Mucosa of gallbladder (tissue), 1 donor: ENCODE data around the gene ADNP2. TPM values are rescaled to one million over a fixed set of nuclear protein-coding genes. Genes with fewer than 3 reads are reported as not detected.

Source experiments
- DNase-seq: peaks from one replicate; pipeline ENCODE4 v3.0.0-alpha.2; 2020; ENCODE audit warnings: low spot score
- total RNA-seq: library from RNA; stranded (reverse); gene quantifications from one replicate; pipeline ENCODE4 v1.2.1, GENCODE V29; 2021
- donor health status: DM: no; HTN: no; CAD: no.

ADNP2 gene
- total RNA-seq, 1 donor from 2014 or later = 16.2 TPM

DNA sequence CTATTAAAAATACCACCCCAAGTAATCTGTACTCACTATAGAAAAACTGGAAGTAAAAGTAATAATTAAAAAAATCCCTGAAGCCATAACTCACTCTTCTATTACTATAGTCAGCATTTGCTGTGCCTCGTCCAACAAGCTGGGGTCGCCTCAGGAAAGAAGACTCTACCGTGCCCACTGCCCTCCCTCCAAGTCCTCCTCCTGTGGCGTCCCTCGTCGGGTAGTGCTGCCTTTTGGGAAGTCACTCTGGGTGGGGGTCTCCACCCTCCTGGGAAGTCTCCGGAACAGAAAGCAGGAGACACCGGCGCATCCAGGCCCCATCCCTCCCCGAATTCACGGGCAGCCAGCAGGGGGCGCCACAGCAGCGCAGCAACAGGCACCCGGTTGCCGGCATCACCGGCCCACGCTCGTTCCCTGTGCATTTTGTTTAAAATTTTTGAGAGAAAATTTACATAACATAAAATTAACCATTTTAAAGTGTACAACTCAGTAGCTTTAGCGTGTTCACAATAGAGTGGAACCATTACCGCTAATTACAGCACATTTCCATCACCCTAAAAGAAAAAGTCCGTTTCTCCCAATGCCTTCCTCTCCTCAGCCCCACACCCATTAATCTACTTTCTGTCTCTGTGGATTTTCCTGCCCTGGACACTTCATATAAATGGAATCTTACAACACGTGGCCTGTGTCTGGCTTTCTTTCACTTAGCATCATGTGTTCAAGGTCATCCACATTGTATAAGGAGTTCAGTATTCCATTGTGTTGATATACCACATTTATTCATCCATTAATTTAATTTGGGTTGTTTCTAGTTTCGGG lies 62.2 kb downstream of the ADNP2 start:
- peak; percentile 47 for DNase-seq

GRCh38 chr18:80172056-80172455 lies 63.0 kb downstream of the ADNP2 start:
- no peak for DNase-seq

- no peak for DNase-seq
Observed at GRCh38 chr18:80173060-80173459, 64.0 kb downstream of the ADNP2 start.

DNA sequence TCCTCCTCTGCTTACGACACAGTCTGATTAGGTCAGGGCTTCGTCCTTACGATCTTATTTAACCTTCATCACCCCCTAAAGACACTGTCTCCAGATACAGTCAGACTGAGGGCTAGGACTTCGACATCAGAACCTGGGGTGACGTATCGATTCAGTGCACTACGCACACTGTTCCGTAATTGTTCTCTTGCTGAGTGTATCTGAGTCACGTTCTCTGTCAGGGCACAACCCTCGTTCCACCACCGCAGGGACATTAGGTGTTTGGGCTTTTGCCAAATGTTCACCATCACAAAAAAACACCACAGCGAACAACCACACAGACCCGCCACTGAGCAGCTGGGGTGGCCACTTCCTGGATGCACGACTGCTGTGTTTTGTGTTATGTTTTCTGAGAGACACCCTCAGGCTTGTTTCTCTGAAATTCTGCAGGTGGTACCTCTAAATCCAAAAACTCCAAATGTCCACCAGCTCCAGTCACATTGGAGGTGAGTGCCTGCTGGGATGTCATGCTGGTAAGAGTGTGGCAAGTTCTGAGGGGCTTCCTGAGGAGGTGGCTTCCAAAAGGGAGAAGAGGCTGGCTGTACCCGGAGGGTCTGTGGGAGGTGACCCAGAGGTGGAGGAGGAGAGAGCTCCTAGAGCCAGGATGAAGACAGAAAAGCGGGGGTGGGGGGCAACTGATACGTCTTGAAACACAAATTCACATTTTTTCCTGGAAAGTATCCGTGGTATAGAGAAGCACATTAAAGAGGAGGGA lies 66.6 kb downstream of the ADNP2 start:
- DNase-seq = peak; percentile 26

DNA sequence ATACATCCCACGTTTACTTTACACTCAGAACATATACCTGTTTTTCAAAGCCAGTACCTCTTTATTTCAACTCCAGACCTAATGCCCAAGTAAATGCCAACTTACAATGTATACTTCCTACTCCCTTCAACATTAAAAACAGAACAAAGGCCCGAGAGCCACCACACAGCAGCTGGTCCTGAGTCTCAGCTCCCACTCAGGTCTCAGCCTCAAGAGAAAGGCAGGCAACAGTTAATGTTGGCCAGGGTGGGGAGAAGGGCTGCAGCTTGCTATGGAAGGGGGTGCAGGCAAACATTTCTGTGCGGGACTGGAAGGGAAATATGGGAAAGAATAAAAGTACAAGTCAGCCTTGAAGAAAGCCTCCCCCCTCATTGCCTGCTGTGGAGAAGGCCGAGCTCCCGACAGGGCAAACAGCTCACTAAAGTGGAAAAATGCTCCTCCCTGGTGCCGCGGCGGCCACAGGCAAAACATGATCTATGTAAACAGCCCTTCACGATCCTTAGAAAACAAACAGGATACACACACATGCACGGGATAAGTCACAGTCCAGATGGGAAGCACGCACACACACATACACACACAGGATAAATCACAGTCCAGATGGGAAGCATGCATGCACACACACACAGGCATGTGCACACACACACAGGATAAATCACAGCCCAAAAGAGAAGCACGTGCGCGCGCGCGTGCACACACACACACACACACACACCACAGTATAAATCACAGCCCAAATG lies 67.4 kb downstream of the ADNP2 start:
- DNase-seq = no peak

GRCh38 chr18:80177128-80177527 lies 68.1 kb downstream of the ADNP2 start:
- no peak for DNase-seq

DNA sequence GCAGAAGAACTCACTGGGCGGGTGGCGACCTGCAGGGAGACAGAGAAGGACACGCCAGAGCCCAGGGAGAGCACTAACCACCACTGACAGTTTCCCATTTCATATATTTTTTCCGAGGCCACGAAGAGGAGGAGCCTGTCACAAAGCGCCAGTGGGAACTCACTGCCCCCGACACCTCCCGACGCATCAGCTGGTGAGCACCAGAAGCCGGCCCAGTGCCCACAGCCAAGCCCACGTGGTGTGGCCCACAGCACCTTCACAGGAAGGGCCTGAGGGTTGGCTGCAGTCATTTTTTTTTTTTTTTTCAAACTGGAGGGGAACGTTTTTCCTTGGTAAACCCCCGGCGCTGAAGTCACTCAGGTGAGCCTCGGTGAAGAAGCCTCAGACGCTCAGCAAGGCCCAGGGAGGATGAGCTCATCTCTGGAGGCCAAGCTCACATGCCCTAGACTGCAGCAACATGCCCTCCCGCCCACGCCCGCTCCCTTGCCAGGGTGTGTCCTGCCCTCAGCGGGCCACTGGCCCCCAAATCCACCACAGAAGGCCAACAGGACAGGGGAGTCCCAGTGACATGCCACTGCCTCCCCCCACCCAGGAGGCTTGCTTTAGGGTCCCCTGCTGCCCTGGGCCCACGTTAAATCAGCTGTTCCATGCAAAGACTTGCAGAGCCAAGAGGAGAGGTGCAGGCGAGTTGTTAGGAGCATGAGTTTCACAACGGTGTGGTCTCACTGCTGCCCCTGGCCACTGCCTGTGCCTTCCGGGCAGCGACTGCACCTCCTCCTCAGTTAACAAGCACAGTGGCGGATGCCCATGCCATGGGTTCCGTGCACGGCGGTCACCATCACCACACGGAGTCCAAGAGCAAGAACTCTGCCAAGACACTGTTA lies 70.1 kb downstream of the ADNP2 start:
- no peak for DNase-seq

GRCh38 chr18:80179857-80180558 lies 70.9 kb downstream of the ADNP2 start:
- no peak for DNase-seq

- DNase-seq = no peak
Observed at GRCh38 chr18:80180778-80181564, 71.9 kb downstream of the ADNP2 start.

GRCh38 chr18:80181642-80182461 lies 72.8 kb downstream of the ADNP2 start:
- DNase-seq = no peak

DNA sequence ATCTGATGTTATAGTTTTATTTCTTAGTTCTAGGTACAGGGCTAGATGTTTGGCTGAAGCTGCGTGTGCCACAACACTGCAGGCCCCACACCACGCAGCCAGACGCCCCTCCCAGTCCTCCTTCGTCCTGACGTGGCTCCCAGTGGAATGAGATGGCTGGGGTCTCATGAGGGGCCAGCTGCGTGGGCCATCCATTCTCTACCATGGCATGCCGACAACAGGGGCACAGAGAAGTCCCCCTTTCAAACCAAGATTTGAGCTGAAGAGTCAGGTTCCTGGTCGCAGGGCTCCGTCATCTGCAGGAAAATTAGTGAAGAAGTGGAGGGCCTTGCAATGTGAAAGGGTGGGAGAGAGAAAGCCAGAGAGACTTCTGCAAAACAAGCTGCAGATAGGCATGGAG lies 73.8 kb downstream of the ADNP2 start:
- DNase-seq = no peak

- no peak for DNase-seq
Observed at GRCh38 chr18:80183273-80184050, 74.4 kb downstream of the ADNP2 start.

DNA sequence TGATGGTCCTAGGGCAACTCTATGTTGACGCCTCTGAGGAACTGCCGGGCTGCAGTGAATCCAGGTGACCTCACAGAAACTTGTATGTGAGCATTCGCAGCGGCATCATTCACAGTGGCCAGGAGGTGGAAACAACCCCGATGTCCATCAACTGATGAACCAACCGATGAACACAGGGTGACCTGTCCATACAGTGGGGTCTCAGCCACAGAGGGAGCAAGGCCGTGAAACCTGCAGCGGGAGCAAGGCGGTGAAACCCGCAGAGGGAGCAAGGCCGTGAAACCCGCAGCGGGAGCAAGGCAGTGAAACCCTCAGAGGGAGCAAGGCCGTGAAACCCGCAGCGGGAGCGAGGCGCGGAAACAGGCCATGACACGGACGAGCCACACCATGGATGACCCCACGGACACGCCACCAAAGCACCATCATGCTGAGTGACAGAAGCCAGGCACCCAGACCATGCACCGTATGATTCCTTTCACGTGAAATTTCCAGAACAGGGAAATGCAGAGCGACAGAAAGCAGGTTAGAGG lies 75.2 kb downstream of the ADNP2 start:
- no peak for DNase-seq

DNA sequence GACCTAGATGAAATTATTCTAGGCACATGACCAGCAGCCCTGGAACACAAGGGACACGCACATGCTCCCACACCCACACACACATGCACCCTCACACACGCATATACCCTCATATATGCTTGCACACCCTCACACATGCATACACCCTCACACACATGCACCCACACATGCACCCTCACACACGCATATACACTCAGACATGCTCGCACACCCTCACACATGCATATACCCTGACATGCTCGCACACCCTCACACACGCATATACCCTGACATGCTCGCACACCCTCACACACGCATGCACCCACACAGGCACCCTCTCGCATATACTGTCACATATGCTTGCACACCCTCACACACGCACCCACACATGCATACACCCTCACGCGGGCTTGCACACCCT lies 76.5 kb downstream of the ADNP2 start:
- no peak for DNase-seq

DNA sequence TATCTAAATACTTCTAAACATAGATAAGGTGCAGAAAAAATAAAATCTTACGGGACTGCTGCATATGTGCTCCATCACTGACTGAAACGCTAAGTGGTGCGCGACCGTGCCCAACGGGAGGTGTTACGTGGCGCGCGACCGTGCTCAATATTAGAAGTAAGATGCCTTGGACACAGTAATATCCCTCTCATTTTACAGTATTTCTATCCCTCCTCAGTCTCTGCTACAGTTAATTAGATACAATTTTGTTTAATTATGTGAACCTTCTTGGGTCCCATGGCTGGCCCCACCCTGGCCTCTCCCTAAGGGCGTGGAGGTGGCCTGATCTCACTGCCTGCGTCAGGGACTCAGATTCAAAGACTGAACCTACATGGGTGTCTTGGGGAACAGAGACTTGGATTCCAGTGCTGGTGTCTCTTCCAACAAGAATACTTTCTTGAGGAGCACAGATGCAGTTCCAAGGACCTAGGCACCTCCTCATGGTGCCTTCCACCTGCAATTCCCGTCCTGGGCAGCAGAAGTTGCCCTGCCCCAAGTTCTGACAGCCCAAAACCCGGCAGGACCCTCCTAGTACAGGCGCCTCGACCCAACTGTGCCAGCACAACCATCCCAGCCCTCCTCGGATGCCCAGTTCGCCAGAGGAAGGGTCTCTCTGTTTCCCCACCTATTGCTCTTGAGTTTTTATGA lies 79.0 kb downstream of the ADNP2 start:
- no peak for DNase-seq

DNA sequence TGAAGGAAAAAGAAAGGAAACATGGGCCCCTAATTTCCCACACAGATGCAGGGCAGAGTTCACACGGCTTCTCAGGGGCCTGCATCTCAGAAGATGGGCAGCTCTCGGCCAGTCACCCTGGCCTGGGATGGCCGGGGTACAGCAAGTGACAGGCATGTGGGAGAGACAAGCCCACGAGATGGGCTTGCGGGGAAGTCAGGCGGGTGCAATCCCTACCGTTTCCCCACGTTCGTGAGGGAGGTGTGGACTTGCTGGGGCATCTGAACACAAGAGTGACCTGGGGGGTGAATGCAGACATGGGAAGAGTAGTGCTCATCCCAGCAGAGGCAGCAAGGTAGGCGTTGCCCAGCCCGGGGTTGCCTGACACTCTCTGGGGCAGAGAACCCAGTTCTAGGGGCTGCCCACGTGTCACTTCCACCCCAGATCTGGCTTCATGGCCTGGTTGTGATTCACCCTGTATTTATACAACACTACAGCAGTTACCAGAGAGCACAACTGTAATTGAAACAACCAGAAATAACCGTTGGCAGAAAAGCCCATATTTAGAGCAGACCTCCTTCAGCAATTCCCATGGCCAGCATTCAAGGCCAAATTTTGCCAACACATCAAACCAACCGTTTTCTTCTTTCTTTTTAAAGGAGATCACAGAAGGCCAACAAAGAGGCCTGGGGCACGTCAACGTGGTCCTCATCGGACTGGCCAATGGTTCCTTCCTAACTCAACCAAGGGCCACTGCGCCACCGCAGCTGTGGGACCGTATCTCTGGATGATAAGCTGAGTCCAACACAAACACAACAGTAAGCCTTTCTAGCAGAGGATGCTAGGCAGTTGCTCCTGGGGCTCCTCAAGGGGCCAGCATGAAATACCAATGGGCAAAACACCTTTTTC lies 79.8 kb downstream of the ADNP2 start:
- no peak for DNase-seq

DNA sequence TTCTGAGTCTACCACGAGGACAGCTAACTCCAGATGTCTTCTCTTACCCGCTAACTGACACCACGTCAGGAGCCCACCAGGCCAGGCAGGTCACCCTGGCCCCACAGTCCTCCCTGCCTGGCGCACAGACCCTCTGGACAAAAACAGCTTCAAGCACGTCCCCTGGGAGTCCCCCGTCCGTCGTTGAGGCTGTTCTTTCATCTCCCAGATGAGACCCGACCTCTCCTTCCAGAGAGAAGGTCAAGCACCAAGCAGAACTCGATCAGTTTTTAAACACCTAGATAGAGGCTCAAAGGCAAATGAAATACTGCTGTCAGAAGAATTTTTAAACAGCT lies 80.4 kb downstream of the ADNP2 start:
- no peak for DNase-seq
